Colonic mucosa (tissue), 4 donors: ENCODE measurements around the gene MYMK. TPM values are rescaled to one million over a fixed set of nuclear protein-coding genes. Genes with fewer than 3 reads are reported as not detected.

Experiments
- DNase-seq: peaks from one replicate; pipeline ENCODE4 v3.0.0-alpha.2; 2020
- H3K27ac ChIP-seq: fragments of 200-600 bp; one replicate; pipeline ENCODE4 v1.8.0; 2021
- H3K27me3 ChIP-seq: fragments of 200-600 bp; one replicate; pipeline ENCODE4 v1.8.0; 2021
- H3K36me3 ChIP-seq: fragments of 200-600 bp; one replicate; pipeline ENCODE4 v1.8.0; 2021
- H3K4me1 ChIP-seq: fragments of 200-600 bp; one replicate; pipeline ENCODE4 v1.8.0; 2021; ENCODE audit warnings: mild to moderate bottlenecking
- H3K4me3 ChIP-seq: fragments of 200-600 bp; one replicate; pipeline ENCODE4 v1.8.0; 2021
- H3K9ac ChIP-seq, 2 donors: one replicate each; pipeline ENCODE4 v1.7.0; 2013; ENCODE audit warnings: control low read depth in 2 of 2, low read depth in 2 of 2, low read length in 2 of 2
- H3K9me3 ChIP-seq: fragments of 200-600 bp; one replicate; pipeline ENCODE4 v1.8.0; 2021
- intact Hi-C: fragments of 100-400 bp; cut with DNase I; formaldehyde crosslinking; loops from one replicate; pipeline ENCODE4 v1.14.1; 2022
- total RNA-seq, 2 donors: library from RNA; stranded (reverse); fragmentation: NEBNext Ultra II Directional in 1 of 2; extraction: Animal tissue kit (Norgen Biotek cat#: 25700) in 1 of 2; gene quantifications; one replicate each; pipeline ENCODE4 v1.2.1, GENCODE V29; 2021
- TF ChIP-seq, protein P1 (sequence below): fragments of 200-600 bp; IDR thresholded peaks from one replicate; pipeline ENCODE4 v1.8.0; 2022; ENCODE audit warnings: antibody characterized with exemption, mild to moderate bottlenecking
- donor health status: healthy.
- donor health status: DM: no; HTN: no; CAD: no.
- donor health status: DM: no; HTN: no; CAD: no.

The MYMK gene
- total RNA-seq, 2 donors from 2014 or later = not detected

DNA sequence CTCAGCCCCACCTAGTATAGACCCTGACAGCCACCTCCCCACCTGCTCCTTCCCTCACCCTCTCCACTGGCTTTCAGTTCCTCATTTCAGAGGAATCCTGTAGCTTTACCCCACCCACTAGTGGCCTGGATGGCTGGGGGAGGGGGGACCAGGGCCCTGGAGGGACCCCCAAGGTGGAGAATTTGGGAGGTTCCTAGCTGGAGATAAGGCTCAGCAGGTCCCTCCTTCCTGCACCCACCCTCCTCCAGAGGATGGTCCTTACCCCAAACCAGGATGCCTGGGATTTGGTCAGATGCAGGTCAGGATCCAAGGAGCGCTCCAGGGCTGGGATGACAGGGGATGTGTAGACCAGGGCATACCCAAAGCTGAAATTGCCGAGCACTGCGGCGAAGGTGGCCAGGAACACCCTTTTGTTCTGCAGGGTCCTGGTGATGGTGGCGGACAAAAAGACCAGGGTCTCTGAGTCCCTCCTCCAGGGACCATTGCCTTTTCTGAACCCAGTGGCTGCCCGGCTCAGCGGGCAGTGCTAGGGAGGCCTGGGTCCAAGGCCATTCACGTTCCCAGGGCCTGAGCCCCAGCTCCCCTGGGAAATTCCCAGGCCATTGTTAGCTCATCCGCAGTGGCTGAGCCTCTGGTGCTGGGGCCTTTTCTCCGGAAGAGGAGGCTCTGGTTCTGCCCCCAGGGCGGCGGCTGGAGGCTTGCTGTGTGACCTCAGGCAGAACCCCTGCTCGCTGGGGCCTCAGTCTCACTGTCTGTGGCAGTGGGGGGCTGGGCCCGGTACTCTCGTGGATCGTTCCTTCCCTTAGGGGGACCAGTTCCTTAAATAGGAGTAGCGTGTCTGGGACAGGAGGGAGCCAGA, 46.5 kb downstream of the MYMK start:
- peaks cover 15% of the 10 kb centered on the region for H3K4me1 ChIP-seq
- intact Hi-C loops = no loop called here
- H3K9ac ChIP-seq = peak overlapping the region; percentile 19 to 40
- TF ChIP-seq, protein P1, sequence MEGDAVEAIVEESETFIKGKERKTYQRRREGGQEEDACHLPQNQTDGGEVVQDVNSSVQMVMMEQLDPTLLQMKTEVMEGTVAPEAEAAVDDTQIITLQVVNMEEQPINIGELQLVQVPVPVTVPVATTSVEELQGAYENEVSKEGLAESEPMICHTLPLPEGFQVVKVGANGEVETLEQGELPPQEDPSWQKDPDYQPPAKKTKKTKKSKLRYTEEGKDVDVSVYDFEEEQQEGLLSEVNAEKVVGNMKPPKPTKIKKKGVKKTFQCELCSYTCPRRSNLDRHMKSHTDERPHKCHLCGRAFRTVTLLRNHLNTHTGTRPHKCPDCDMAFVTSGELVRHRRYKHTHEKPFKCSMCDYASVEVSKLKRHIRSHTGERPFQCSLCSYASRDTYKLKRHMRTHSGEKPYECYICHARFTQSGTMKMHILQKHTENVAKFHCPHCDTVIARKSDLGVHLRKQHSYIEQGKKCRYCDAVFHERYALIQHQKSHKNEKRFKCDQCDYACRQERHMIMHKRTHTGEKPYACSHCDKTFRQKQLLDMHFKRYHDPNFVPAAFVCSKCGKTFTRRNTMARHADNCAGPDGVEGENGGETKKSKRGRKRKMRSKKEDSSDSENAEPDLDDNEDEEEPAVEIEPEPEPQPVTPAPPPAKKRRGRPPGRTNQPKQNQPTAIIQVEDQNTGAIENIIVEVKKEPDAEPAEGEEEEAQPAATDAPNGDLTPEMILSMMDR = no peak
- DNase-seq = no peak
- H3K27me3 ChIP-seq = no peaks in the 10 kb centered on the region
- H3K4me3 ChIP-seq = peak overlapping the region; percentile 56
- H3K9me3 ChIP-seq = no peaks in the 10 kb centered on the region
- peak overlapping the region; percentile 40 for H3K27ac ChIP-seq
- no peaks in the 10 kb centered on the region for H3K36me3 ChIP-seq

DNA sequence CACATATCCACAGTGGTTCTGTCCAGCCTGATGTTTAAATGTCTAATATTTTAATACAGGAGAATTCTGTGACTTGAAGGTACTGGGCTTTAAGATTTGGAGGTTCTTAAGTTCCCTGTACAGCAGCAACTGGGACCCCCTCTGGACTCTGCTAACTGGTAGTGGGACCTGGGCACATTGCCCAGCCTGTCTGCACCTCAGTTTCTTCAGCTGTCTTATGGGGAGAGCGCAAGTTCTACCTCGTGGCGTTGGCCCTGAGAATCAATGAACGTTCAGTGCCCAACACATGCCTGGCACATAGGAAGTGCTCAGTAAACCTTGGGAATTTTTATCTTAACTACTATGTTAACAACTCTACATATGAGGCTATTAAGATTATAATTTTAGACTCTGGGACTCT, 47.3 kb downstream of the MYMK start:
- Histone ChIP-seq H3K27ac (no peak overlapping the region), H3K9ac (no peak overlapping the region), H3K9me3 (no peaks in the 10 kb centered on the region), H3K4me1 (peaks cover 15% of the 10 kb centered on the region), H3K36me3 (no peaks in the 10 kb centered on the region), H3K27me3 (no peaks in the 10 kb centered on the region), H3K4me3 (no peak overlapping the region)
- intact Hi-C loops = no loop called here
- DNase-seq = no peak
- TF ChIP-seq, protein P1 = no peak

DNA sequence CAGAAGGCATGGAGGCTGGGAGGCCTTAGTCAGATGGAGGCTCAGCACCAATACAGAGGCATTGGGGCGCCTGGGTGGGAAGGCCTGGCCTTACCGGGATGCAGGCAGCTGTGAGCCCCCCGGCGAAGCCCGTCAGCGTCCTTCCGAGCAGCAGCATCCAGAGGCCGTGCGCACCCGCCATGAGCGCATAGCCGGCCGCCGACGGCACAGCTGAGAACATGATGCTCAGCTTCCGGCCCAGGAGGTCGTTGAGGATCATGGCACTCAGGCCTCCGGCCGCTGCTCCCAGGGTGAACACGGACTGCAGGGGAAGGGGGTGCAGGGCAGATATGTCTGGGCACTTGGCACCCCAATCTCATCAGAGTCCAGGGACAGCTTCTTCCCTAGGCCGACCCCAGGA, 47.8 kb downstream of the MYMK start:
- Histone ChIP-seq H3K9ac (no peak overlapping the region), H3K4me1 (peaks cover 15% of the 10 kb centered on the region), H3K27ac (no peak overlapping the region), H3K4me3 (no peak overlapping the region), H3K27me3 (no peaks in the 10 kb centered on the region), H3K36me3 (no peaks in the 10 kb centered on the region), H3K9me3 (no peaks in the 10 kb centered on the region)
- intact Hi-C loops = no loop called here
- TF ChIP-seq, protein P1 = no peak
- no peak for DNase-seq

DNA sequence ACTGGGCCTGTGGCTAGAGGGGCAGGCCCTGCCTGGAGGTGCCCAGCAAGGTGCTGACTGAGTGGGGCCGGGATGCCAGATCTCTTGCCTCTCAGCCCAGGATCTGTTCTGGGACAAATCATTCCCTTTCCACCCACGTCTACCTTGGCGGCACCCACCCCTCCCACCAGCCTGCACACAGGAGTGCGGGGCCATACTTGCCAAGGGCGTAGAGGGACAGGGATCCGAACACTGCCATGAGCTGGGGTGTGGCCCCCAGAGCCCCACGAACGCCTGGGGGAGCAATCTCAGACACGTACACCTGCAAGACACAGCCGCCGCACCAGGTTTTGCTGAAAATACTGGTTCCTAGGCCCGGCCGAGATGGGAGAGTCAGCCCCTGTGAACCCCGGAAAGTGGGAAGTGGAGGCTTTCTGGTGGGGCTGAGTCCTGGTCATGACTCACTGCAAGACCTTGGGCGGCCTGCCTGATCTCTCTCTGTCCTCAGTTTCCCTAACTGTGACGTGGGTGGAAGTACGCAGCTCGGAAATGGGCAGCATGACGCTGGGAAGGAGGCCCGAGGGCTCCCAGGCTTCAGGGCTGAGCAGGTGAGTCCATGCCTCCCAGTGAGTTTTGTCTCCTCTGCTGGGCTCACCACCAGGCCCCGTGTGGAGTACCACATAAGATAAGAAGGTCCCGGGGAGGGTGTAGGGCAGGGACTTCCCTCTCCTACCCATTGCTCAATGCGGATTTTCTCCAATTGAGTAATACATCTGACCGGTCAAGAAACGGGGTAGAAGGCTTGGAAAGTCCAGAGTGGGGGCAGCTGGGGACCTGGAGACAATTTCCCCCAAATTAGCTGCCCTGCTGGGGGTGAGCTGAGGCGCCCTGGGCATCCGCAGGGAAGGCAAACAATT, 48.5 kb downstream of the MYMK start:
- intact Hi-C loops = no loop called here
- Histone ChIP-seq H3K9ac (no peak overlapping the region), H3K4me1 (peaks cover 15% of the 10 kb centered on the region), H3K36me3 (no peaks in the 10 kb centered on the region), H3K27me3 (no peaks in the 10 kb centered on the region), H3K9me3 (no peaks in the 10 kb centered on the region), H3K27ac (no peak overlapping the region), H3K4me3 (no peak overlapping the region)
- DNase-seq = no peak
- TF ChIP-seq, protein P1 = no peak

DNA sequence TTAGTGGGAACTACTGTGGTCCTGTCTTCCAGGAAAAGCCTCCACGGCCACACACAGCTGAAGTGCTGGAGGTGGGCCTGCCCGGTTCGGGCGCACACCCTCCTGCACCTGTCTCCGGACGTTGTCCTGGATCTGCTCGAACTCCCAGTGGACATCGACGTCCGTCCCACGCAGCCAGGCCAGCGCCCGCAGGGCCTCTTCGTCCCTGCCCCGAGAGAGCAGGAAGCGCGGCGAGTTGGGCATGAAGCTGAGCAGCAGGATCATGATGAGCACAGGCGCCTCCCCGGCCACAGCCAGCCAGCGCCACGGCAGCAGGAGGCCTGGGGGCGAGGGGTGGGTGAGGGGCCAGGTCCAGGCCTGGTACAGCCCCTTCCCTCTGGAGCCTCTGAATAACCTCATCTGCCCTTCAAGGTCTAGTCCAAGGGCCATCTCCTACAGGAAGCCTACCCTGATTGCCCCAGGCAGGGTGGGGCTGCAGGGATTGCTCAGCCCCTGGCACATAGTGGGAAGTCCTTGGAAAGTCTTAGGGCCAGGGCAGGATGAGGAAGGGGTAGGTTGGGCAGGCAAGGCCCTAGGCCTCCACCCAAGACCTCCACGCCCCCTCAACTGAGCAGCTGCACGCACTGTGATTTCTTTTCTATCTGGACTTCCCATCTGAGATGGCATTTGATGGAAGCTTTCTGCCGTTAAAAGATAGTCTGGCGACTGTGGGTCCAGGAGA, 49.3 kb downstream of the MYMK start:
- H3K36me3 ChIP-seq = no peaks in the 10 kb centered on the region
- DNase-seq = no peak
- H3K27ac ChIP-seq = no peak overlapping the region
- TF ChIP-seq, protein P1 = no peak
- no peak overlapping the region for H3K9ac ChIP-seq
- H3K4me1 ChIP-seq = peaks cover 15% of the 10 kb centered on the region
- no peaks in the 10 kb centered on the region for H3K9me3 ChIP-seq
- intact Hi-C loops = no loop called here
- no peaks in the 10 kb centered on the region for H3K27me3 ChIP-seq
- no peak overlapping the region for H3K4me3 ChIP-seq
